ENCODE data around the gene ITGAL.

- TF ChIP-seq CTCF (conservative IDR thresholded peaks at IDR 0.05) (no peak), EZH2 (IDR thresholded peaks at IDR 0.05; ENCODE audit: low read depth) (no peak)
Measured at GRCh38 chr16:30555315-30556124, 83.0 kb downstream of the ITGAL start.
